GM21737 (cell line): Measurements from ENCODE around the gene FAM216B.
"Not testable (repeated sequence)": the region's sequence is repeated elsewhere in the genome, so short reads cannot be mapped to it uniquely, and the experiment has no call there.

Source experiments
- ATAC-seq: cut with Tn5 transposase; IDR thresholded peaks from one replicate; pipeline ENCODE4 v1.9.1; 2021; ENCODE audit warnings: mild to moderate bottlenecking, moderate library complexity; ENCODE audit not compliant: unreplicated experiment

Gene FAM216B

GRCh38 chr13:42781352-42781751 is at the start of gene FAM216B:
TSS of gene FAM216B (plus strand) at chr13:42781584. CDS start at chr13:42784068, 2,484 bp downstream.
- ATAC-seq = no peak

GRCh38 chr13:42732073-42732472 is 49.3 kb upstream of the FAM216B start:
- no peak for ATAC-seq

- ATAC-seq = no peak
Measured at GRCh38 chr13:42733046-42733445, 48.3 kb upstream of the FAM216B start.

GRCh38 chr13:42735010-42735409 is 46.4 kb upstream of the FAM216B start:
- no peak for ATAC-seq

- ATAC-seq = no peak
Measured at GRCh38 chr13:42740753-42741152, 40.6 kb upstream of the FAM216B start.

- no peak for ATAC-seq
Measured at GRCh38 chr13:42741914-42742313, 39.5 kb upstream of the FAM216B start.

GRCh38 chr13:42745655-42746054 is 35.7 kb upstream of the FAM216B start:
- no peak for ATAC-seq

- ATAC-seq = no peak
Measured at GRCh38 chr13:42746866-42747265, 34.5 kb upstream of the FAM216B start.

GRCh38 chr13:42747399-42747873 is 33.9 kb upstream of the FAM216B start:
- no peak for ATAC-seq

GRCh38 chr13:42750794-42751193 is 30.6 kb upstream of the FAM216B start:
- ATAC-seq = no peak

GRCh38 chr13:42751693-42752092 is 29.7 kb upstream of the FAM216B start:
- no peak for ATAC-seq

- no peak for ATAC-seq
Measured at GRCh38 chr13:42752731-42753130, 28.7 kb upstream of the FAM216B start.

- no peak for ATAC-seq
Measured at GRCh38 chr13:42753697-42754096, 27.7 kb upstream of the FAM216B start.

- ATAC-seq = no peak
Measured at GRCh38 chr13:42754801-42755510, 26.4 kb upstream of the FAM216B start.

- no peak for ATAC-seq
Measured at GRCh38 chr13:42757678-42758420, 23.5 kb upstream of the FAM216B start.

GRCh38 chr13:42758515-42758914 is 22.9 kb upstream of the FAM216B start:
- ATAC-seq = no peak

GRCh38 chr13:42760951-42761350 is 20.4 kb upstream of the FAM216B start:
- ATAC-seq = no peak

- ATAC-seq = no peak
Measured at GRCh38 chr13:42762251-42762650, 19.1 kb upstream of the FAM216B start.

- ATAC-seq = no peak
Measured at GRCh38 chr13:42762917-42763316, 18.5 kb upstream of the FAM216B start.

GRCh38 chr13:42766016-42766415 is 15.4 kb upstream of the FAM216B start:
- no peak for ATAC-seq

GRCh38 chr13:42769650-42770049 is 11.7 kb upstream of the FAM216B start:
- ATAC-seq = no peak

GRCh38 chr13:42776558-42776957 is 4.8 kb upstream of the FAM216B start:
- not testable (repeated sequence) for ATAC-seq
